K562 (cell line): ENCODE measurements around the gene RARG. TPM values are rescaled to one million over a fixed set of nuclear protein-coding genes. Genes with fewer than 3 reads are reported as not detected.

Source experiments
- ATAC-seq: fragments of 200-7000 bp; cut with Tn5 transposase; 3 replicates; pipeline ENCODE4 v1.9.1; 2020; ENCODE audit warnings: moderate library complexity
- BruUV-seq: library from RNA; stranded (reverse); fragments of 400-500 nt; replicated peaks from 2 replicates; lab custom pipeline; 2021; lab: Mats Ljungman, UMichigan
- CTCF ChIA-PET: fragments of 300-600 bp; formaldehyde crosslinking; extraction: SDS; loops from one replicate; lab custom pipeline; 2021; ENCODE audit warnings: low intra/inter-chr PET ratio; lab: Yijun Ruan, JAX
- POLR2A ChIA-PET: fragments of 300-600, 350-650 bp; sonication (Branson Sonifier 250); formaldehyde crosslinking; extraction: SDS; loops from one replicate; lab custom pipeline; 2021; ENCODE audit warnings: antibody characterized with exemption, inconsistent platforms; lab: Yijun Ruan, JAX
- DNase-seq, 4 experiments: peaks; one replicate each; pipeline versions ENCODE4 v3.0.0 to v3.0.0-alpha.2; 2011 to 2018; ENCODE audit warnings: low spot score in 3 of 4, mixed read lengths in 3 of 4; ENCODE audit errors: extremely low read depth in 1 of 4
- FAIRE-seq: peaks from 2 replicates; lab custom pipeline; 2011; peaks lifted over from hg19 to GRCh38; lab: Jason Lieb, UNC
- H2AFZ ChIP-seq: 2 replicates; pipeline ENCODE4 v1.6.0; 2011; ENCODE audit warnings: low read depth, low read length, control low read depth, inconsistent platforms
- H3K27ac ChIP-seq: fragments of 200-600 bp; 3 replicates; pipeline ENCODE4 v1.8.0; 2011; ENCODE audit warnings: low read depth, mild to moderate bottlenecking, control low read depth, inconsistent platforms, low read length, moderate library complexity, mixed read lengths; ENCODE audit errors: extremely low read depth
- H3K27me3 ChIP-seq, 2 experiments: fragments of 300-600 bp in 1 of 2; 2 replicates in 1 of 2; 3 replicates in 1 of 2; pipeline versions ENCODE4 v1.6.0 to v1.8.0; 2011; ENCODE audit warnings: inconsistent platforms in 2 of 2, low read length in 2 of 2, mild to moderate bottlenecking in 1 of 2, mixed read lengths in 1 of 2, moderate library complexity in 1 of 2; ENCODE audit not compliant: control insufficient read depth in 2 of 2, insufficient read depth in 2 of 2
- H3K36me3 ChIP-seq: fragments of 300-600 bp; 3 replicates; pipeline ENCODE4 v1.8.0; 2011; ENCODE audit warnings: mild to moderate bottlenecking, low read length, inconsistent platforms; ENCODE audit not compliant: control insufficient read depth, insufficient read depth
- H3K4me1 ChIP-seq, 2 experiments: fragments of 200-600 bp in 1 of 2; replicated peaks in 1 of 2; 2 replicates in 1 of 2; 3 replicates in 1 of 2; pipeline versions ENCODE4 v1.5.1 to v1.8.0; 2011; ENCODE audit warnings: inconsistent platforms in 2 of 2, low read length in 2 of 2, mild to moderate bottlenecking in 1 of 2, mixed read lengths in 1 of 2, moderate library complexity in 1 of 2; ENCODE audit not compliant: control insufficient read depth in 2 of 2, insufficient read depth in 2 of 2
- H3K4me2 ChIP-seq: 2 replicates; pipeline ENCODE4 v1.6.1; 2011; ENCODE audit warnings: low read length, control low read depth, inconsistent platforms, mixed read lengths; ENCODE audit not compliant: insufficient read depth
- H3K4me3 ChIP-seq: fragments of 200-600 bp; sonication (generic), shearing (Covaris generic); 2 replicates; pipeline ENCODE4 v1.5.1; 2016; ENCODE audit warnings: control low read depth, inconsistent platforms
- H3K79me2 ChIP-seq: fragments of 200-600 bp; 3 replicates; pipeline ENCODE4 v1.8.0; 2011; ENCODE audit warnings: low read length, inconsistent platforms; ENCODE audit not compliant: control insufficient read depth, insufficient read depth
- H3K9ac ChIP-seq, 2 experiments: 2 replicates each; pipeline versions ENCODE4 v1.6.0 to v1.6.1; 2011; ENCODE audit warnings: low read depth in 2 of 2, low read length in 2 of 2, control low read depth in 1 of 2, inconsistent platforms in 1 of 2, mild to moderate bottlenecking in 1 of 2, mixed read lengths in 1 of 2; ENCODE audit not compliant: insufficient read depth in 1 of 2
- H3K9me1 ChIP-seq: one replicate; pipeline ENCODE4 v1.6.0; 2011; ENCODE audit warnings: inconsistent platforms, mild to moderate bottlenecking, low read length, moderate library complexity; ENCODE audit not compliant: control insufficient read depth, insufficient read depth
- H3K9me3 ChIP-seq: replicated peaks from 2 replicates; pipeline ENCODE4 v1.5.1; 2011; ENCODE audit warnings: low read depth, low read length, inconsistent platforms; ENCODE audit not compliant: control insufficient read depth, insufficient read depth
- H4K20me1 ChIP-seq: replicated peaks from 2 replicates; pipeline ENCODE4 v1.6.1; 2011; ENCODE audit warnings: low read length, inconsistent platforms, mixed read lengths; ENCODE audit not compliant: control insufficient read depth, insufficient read depth
- BMI1 ChIP-seq: fragments of 150-350 bp; IDR thresholded peaks from 2 replicates; pipeline ENCODE4 v1.6.1; 2014; ENCODE audit warnings: low read length
- GTF3C2 ChIP-seq: IDR thresholded peaks from 3 replicates; pipeline ENCODE4 v1.6.1; 2011; ENCODE audit warnings: borderline replicate concordance, mild to moderate bottlenecking, moderate library complexity; ENCODE audit not compliant: insufficient read length; ENCODE audit errors: extremely low read depth
- JUNB ChIP-seq: fragments of 450-650 bp; formaldehyde crosslinking; conservative IDR thresholded peaks from 2 replicates; pipeline ENCODE4 v1.4.0; 2020; ENCODE audit warnings: mild to moderate bottlenecking
- KDM4B ChIP-seq, 2 experiments: fragments of 450-650 bp in 1 of 2; sonication (generic) in 1 of 2; IDR thresholded peaks; 2 replicates each; pipeline ENCODE4 v1.6.1; 2016 to 2017; ENCODE audit warnings: borderline replicate concordance in 2 of 2, antibody characterized with exemption in 1 of 2, low read depth in 1 of 2, mild to moderate bottlenecking in 1 of 2
- PRDM10 ChIP-seq: fragments of 450-650 bp; IDR thresholded peaks from 2 replicates; pipeline ENCODE4 v1.6.1; 2018; ENCODE audit not compliant: partially characterized antibody
- ZBTB2 ChIP-seq: fragments of 450-650 bp; IDR thresholded peaks from 2 replicates; pipeline ENCODE4 v1.6.1; 2016; ENCODE audit warnings: antibody characterized with exemption
- ZFX ChIP-seq: sonication (generic); formaldehyde crosslinking; IDR thresholded peaks from 2 replicates; pipeline ENCODE4 v1.8.0; 2022; ENCODE audit warnings: mild to moderate bottlenecking, missing genetic modification reagents, moderate library complexity
- ZKSCAN3 ChIP-seq: fragments of 250-450 bp; sonication (Bioruptor Pico); IDR thresholded peaks from 2 replicates; pipeline ENCODE4 v1.4.0; 2020
- ZNF121 ChIP-seq: sonication (generic); formaldehyde crosslinking; conservative IDR thresholded peaks from 2 replicates; pipeline ENCODE4 v1.8.0; 2022; ENCODE audit warnings: missing genetic modification reagents
- ZNF165 ChIP-seq: fragments of 250-450 bp; sonication (Bioruptor Pico); IDR thresholded peaks from 2 replicates; pipeline ENCODE4 v1.4.0; 2020; ENCODE audit warnings: borderline replicate concordance
- ZNF239 ChIP-seq: fragments of 250-450 bp; sonication (Bioruptor Pico); IDR thresholded peaks from 2 replicates; pipeline ENCODE4 v1.4.0; 2020; ENCODE audit warnings: mild to moderate bottlenecking
- ZNF263 ChIP-seq: sonication (generic); formaldehyde crosslinking; IDR thresholded peaks from 2 replicates; pipeline ENCODE4 v1.8.0; 2022; ENCODE audit warnings: mild to moderate bottlenecking, missing genetic modification reagents, borderline replicate concordance
- WGBS: fragments of 100-300 bp; shearing (Covaris generic); methylation state at CpG from one replicate; pipeline ENCODE4 v1.1.6; 2016; ENCODE audit warnings: low coverage, mixed read lengths; ENCODE audit not compliant: insufficient coverage; ENCODE audit errors: missing lambda C conversion rate; 5-methylcytosine and 5-hydroxymethylcytosine counted together
- in situ Hi-C: fragments of 300-500 bp; cut with MboI; formaldehyde crosslinking; loops from 4 replicates; pipeline ENCODE4 v1.15.0; 2018; ENCODE audit warnings: inconsistent platforms, mixed read lengths
- intact Hi-C: fragments of 100-400 bp; cut with micrococcal nuclease; formaldehyde crosslinking; loops from 2 replicates; pipeline ENCODE4 v1.14.2; 2022
- polyA plus RNA-seq, 8 experiments: library from polyadenylated mRNA; depleted of rRNA in 4 of 8; stranded (reverse) in 5 of 8; unstranded in 3 of 8; fragments of >200 nt; fragmentation: Nextera tagmentation in 2 of 8; fragmentation: Illumina TruSeq in 1 of 8; extraction: Ambion mirVana in 2 of 8; extraction: Trizol in 1 of 8; gene quantifications; 2 replicates each; pipeline versions ENCODE4 v1.2.1 to v1.2.3, GENCODE V29; 2011 to 2014; ENCODE audit warnings: inconsistent platforms in 1 of 8, missing spikeins in 1 of 8
- total RNA-seq, 7 experiments: library from RNA; depleted of rRNA in 6 of 7; stranded (reverse); fragments of >200 nt in 6 of 7; fragmentation: Illumina TruSeq in 2 of 7; extraction: Trizol in 2 of 7; gene quantifications; 2 replicates each; pipeline versions ENCODE4 v1.2.1 to v1.2.3, GENCODE V29; 2011 to 2021; ENCODE audit warnings: low replicate concordance in 1 of 7

RARG gene
- total and polyA plus RNA-seq, 9 of the 15 experiments (the other 6 are each of a cell fraction or from before 2014, with no cell fraction given) = 0.18 to 7.6 (median 3.8) TPM

DNA sequence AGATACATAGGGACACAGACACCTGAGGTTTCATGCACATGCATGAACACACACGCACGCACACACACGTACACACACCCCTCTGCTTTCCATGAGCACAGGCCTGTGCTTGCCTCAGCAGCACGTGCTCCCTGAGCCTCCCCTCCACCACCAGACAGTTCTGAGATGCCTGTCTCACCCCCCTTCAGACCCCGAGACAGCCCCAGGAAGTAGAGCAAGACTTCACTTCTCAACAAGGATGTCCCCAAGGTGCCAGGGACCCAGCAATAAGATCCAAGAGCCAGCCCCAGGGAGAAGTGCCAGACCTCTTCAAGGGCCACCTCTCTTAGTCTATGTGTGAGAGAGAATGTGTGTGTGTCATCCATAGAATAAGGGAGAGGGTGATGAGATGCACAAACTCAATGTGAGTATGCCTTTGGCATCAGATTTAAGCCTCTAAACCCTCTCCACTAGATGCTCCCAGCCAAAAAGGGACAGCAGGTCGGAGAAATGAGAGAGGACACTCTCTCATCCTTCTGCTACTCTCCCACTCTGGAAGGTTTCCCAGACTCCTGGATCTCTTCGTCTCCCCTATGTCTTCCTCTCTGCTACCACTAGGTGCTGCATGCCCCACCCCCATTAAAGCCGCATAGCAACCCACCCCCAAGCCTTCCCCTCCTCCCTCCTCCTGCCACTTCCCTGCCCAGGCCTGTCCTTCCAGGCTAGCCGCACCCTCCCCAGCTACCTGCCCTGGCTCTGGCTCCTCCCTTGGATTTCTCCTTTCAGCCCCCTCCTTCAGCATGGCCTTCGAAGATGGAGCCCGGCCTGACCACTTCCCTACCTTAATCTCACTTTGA is 7.7 kb downstream of the RARG start:
- Histone ChIP-seq H3K4me1 (peaks cover 34 to 58% of the 10 kb centered on the region in 2 experiments), H3K9me1 (no peaks in the 10 kb centered on the region), H3K36me3 (no peaks in the 10 kb centered on the region), H3K9ac (peak overlapping the region in 1 of 2 experiments; percentile 81; a peak in 2 of 4 replicates), H4K20me1 (no peaks in the 10 kb centered on the region; the same call in 1 of the 2 replicates), H3K9me3 (no peaks in the 10 kb centered on the region), H3K4me3 (no peak overlapping the region), H3K27me3 (no peaks in the 10 kb centered on the region), H3K4me2 (no peak overlapping the region), H3K27ac (no peak overlapping the region), H2AFZ (peak overlapping the region; percentile 34), H3K79me2 (peaks cover 5% of the 10 kb centered on the region)
- ChIA-PET CTCF (interaction anchor here (1.1 kb wide), 1 partner anchor 11 kb away, joined by 3 read pairs; no protein-coding TSS in a partner anchor), POLR2A (interaction anchor here (1.0 kb wide), 1 partner anchor 45 kb away, joined by 4 read pairs; no protein-coding TSS in a partner anchor)
- in situ Hi-C loops (no loop called here), intact Hi-C loops (no loop called here)
- FAIRE-seq (no peak), ATAC-seq (no peak), DNase-seq (peak; percentile 49 to 75 (median 61))
- no TSS peak for BruUV-seq
- 62% methylated on average over 10 of the region's 11 CpGs for WGBS
- TF ChIP-seq GTF3C2 = no peak
- no peak for TF ChIP-seq ZFX (CRISPR knock-in tag)
- TF ChIP-seq ZKSCAN3 = no peak
- TF ChIP-seq ZNF239 (CRISPR knock-in tag) = no peak
- no peak for TF ChIP-seq KDM4B (IDR thresholded peaks at IDR 0.05; ENCODE audit: borderline replicate concordance in 2 of 2, low read depth in 1 of 2)
- TF ChIP-seq ZNF165 = no peak
- peak; percentile 58; the same call in 1 of the 2 replicates for TF ChIP-seq ZNF263 (CRISPR knock-in tag)
- TF ChIP-seq ZNF121 (CRISPR knock-in tag) = no peak
- TF ChIP-seq ZBTB2 = peak; percentile 15; the same call in 1 of the 2 replicates
- TF ChIP-seq PRDM10 = peak; percentile 62
- no peak for TF ChIP-seq JUNB (CRISPR knock-in tag)
- no peak for TF ChIP-seq BMI1
